ENCODE data around the gene ILRUN. TPM values are rescaled to one million over a fixed set of nuclear protein-coding genes. Genes with fewer than 3 reads are reported as not detected.
"Not testable (repeated sequence)": the region's sequence is repeated elsewhere in the genome, so short reads cannot be mapped to it uniquely, and the experiment has no call there.

The ILRUN gene
- total RNA-seq, 1 experiment from 2014 or later: 68.9 TPM

DNA sequence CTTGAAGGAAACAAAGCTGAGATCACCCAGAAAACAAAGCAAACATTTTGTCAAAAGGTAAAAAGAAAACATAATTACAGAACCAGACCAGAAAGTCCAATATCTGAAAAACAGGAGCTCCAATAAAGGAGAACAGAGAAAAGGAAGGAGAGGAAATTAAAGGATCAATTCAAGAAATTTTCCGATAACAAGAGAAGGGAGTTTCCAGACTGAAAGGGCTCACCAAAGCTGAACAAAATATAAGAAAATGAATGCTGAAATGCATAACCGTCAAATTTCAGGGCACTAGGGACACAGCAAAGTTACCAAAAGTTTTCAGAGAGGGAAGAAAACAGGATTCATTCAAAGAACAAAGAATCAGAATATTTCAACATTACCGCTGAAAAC lies 23.9 kb downstream of the ILRUN start:
- Histone ChIP-seq H3K4me2 (no peak overlapping the region), H3K27ac (peak overlapping the region; percentile 61)
- no TSS peak for BruUV-seq (replicated peaks)

DNA sequence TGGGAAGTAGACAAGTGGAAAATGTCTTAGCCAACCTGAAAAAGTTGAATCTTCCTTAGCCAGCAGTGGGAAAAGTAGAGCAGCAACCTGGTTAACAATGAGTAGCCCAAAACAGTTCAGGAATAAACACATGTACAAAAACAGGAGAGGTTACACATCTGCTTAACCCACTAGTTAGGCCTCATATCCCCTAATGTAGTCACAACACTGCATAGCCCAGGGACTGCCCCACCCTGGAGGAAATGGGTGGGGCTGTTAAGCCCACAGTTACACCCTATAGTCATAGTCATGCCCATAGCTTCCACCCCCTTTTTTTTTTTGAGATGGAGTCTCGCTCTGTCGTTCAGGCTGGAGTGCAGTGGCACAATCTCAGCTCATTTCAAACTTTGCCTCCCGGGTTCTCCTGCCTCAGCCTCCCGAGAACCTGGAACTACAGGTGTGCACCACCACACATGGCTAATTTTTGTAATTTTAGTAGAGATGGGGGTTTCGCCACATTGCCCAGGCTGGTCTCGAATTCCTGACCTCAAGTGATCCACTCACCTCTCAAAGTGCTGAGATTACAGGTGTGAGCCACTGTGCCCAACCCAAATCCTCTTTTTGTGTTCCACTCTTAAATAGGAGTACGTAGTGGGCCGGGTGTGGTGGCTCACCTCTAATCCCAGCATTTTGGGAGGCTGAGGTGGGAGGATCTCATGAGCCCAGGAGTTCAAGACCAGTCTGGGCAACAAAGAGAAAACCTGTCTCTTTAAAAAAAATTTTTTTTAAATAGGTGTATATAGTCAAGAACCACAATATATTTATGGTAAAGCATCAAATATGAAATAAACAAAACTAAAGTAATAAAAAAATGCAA lies 24.5 kb downstream of the ILRUN start:
- peaks cover 11% of the 10 kb centered on the region; the same call in 1 of the 2 replicates for H3K4me1 ChIP-seq (replicated peaks; ENCODE audit: insufficient read depth)
- H3K36me3 ChIP-seq (ENCODE audit: low read depth): no peaks in the 10 kb centered on the region; the same call in none of the 2 replicates
- no peaks in the 10 kb centered on the region for H3K9me3 ChIP-seq (ENCODE audit: insufficient read depth, low read depth)
- H3K4me2 ChIP-seq: peak overlapping the region; percentile 11; the same call in 1 of the 2 replicates
- no TSS peak for BruUV-seq (replicated peaks)
- H2AFZ ChIP-seq: no peak overlapping the region
- H3K4me3 ChIP-seq: no peak overlapping the region
- H4K20me1 ChIP-seq (ENCODE audit: insufficient read depth): no peaks in the 10 kb centered on the region
- intact Hi-C loops (cut with micrococcal nuclease; ENCODE audit: unreplicated experiment): no loop called here
- peak overlapping the region; percentile 61 for H3K27ac ChIP-seq
- no peaks in the 10 kb centered on the region for H3K27me3 ChIP-seq (ENCODE audit: insufficient read depth, low read depth)
- peak in 1 of 2 experiments; percentile 18 for DNase-seq
- CTCF ChIA-PET: no interaction called here
- peaks cover 98% of the 10 kb centered on the region for H3K79me2 ChIP-seq (ENCODE audit: low read depth)
- H3F3A ChIP-seq (ENCODE audit: insufficient read depth, low read depth): peaks cover 16% of the 10 kb centered on the region
- TF ChIP-seq, protein P1, sequence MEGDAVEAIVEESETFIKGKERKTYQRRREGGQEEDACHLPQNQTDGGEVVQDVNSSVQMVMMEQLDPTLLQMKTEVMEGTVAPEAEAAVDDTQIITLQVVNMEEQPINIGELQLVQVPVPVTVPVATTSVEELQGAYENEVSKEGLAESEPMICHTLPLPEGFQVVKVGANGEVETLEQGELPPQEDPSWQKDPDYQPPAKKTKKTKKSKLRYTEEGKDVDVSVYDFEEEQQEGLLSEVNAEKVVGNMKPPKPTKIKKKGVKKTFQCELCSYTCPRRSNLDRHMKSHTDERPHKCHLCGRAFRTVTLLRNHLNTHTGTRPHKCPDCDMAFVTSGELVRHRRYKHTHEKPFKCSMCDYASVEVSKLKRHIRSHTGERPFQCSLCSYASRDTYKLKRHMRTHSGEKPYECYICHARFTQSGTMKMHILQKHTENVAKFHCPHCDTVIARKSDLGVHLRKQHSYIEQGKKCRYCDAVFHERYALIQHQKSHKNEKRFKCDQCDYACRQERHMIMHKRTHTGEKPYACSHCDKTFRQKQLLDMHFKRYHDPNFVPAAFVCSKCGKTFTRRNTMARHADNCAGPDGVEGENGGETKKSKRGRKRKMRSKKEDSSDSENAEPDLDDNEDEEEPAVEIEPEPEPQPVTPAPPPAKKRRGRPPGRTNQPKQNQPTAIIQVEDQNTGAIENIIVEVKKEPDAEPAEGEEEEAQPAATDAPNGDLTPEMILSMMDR (conservative IDR thresholded peaks at IDR 0.05): no peak
- no peak for TF ChIP-seq EZH2 (IDR thresholded peaks at IDR 0.05; ENCODE audit: low read depth)
- POLR2A ChIA-PET (ENCODE audit: unreplicated experiment): no interaction called here
- H3K9me2 ChIP-seq (ENCODE audit: insufficient read depth): no peaks in the 10 kb centered on the region

More for the DNA sequence above, 23.9 kb downstream of the ILRUN start:
- peaks cover 16% of the 10 kb centered on the region for H3F3A ChIP-seq (ENCODE audit: insufficient read depth, low read depth)
- no peak overlapping the region for H3K4me3 ChIP-seq
- H4K20me1 ChIP-seq (ENCODE audit: insufficient read depth): no peaks in the 10 kb centered on the region
- H3K9me3 ChIP-seq (ENCODE audit: insufficient read depth, low read depth): no peaks in the 10 kb centered on the region
- H2AFZ ChIP-seq: no peak overlapping the region
- H3K4me1 ChIP-seq (replicated peaks; ENCODE audit: insufficient read depth): peaks cover 11% of the 10 kb centered on the region; the same call in 1 of the 2 replicates
- H3K79me2 ChIP-seq (ENCODE audit: low read depth): peaks cover 100% of the 10 kb centered on the region
- no peaks in the 10 kb centered on the region; the same call in none of the 2 replicates for H3K36me3 ChIP-seq (ENCODE audit: low read depth)
- H3K27me3 ChIP-seq (ENCODE audit: insufficient read depth, low read depth): no peaks in the 10 kb centered on the region
- intact Hi-C loops (cut with micrococcal nuclease; ENCODE audit: unreplicated experiment): no loop called here
- ChIA-PET POLR2A (ENCODE audit: unreplicated experiment) (interaction anchor here (0.6 kb wide), 1 partner anchor 11 kb away, joined by 5 read pairs; no protein-coding TSS in a partner anchor), CTCF (no interaction called here)
- H3K9me2 ChIP-seq (ENCODE audit: insufficient read depth): no peaks in the 10 kb centered on the region
- DNase-seq: no peak
- TF ChIP-seq, protein P1 (conservative IDR thresholded peaks at IDR 0.05): no peak
- no peak for TF ChIP-seq EZH2 (IDR thresholded peaks at IDR 0.05; ENCODE audit: low read depth)

DNA sequence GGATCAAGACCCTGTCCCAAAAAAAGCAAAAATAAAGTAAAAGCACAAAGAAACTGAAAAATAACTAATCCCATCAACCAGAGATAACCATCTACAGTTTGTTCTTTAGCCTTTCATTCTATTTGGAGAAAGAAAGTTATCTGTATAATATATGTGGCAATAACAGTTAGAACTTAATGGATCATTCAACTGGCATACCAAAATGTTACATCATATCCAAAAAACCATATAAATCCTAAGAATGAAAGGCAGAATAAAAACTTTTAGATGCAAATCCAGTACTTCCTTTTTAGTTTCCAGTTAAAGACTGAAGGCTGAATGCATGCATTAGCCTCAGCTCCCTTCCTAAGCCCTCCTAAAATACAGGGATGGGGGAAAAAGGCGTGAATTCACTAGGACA lies 25.2 kb downstream of the ILRUN start:
- Histone ChIP-seq H3K9me2 (ENCODE audit: insufficient read depth) (no peaks in the 10 kb centered on the region), H3K79me2 (ENCODE audit: low read depth) (peaks cover 96% of the 10 kb centered on the region), H3K27ac (peak overlapping the region; percentile 61), H3K36me3 (ENCODE audit: low read depth) (no peaks in the 10 kb centered on the region; the same call in none of the 2 replicates), H3K9me3 (ENCODE audit: insufficient read depth, low read depth) (no peaks in the 10 kb centered on the region), H3F3A (ENCODE audit: insufficient read depth, low read depth) (peaks cover 16% of the 10 kb centered on the region), H4K20me1 (ENCODE audit: insufficient read depth) (no peaks in the 10 kb centered on the region), H3K4me3 (no peak overlapping the region), H3K4me2 (0 out of 2 replicates have a peak overlapping the region, but pooled peaks have one; percentile 11), H3K27me3 (ENCODE audit: insufficient read depth, low read depth) (no peaks in the 10 kb centered on the region), H3K4me1 (replicated peaks; ENCODE audit: insufficient read depth) (peaks cover 11% of the 10 kb centered on the region; the same call in 1 of the 2 replicates), H2AFZ (no peak overlapping the region)
- DNase-seq: no peak
- TF ChIP-seq, protein P1 (conservative IDR thresholded peaks at IDR 0.05): no peak
- TF ChIP-seq EZH2 (IDR thresholded peaks at IDR 0.05; ENCODE audit: low read depth): no peak
- ChIA-PET CTCF (no interaction called here), POLR2A (ENCODE audit: unreplicated experiment) (no interaction called here)
- intact Hi-C loops (cut with micrococcal nuclease; ENCODE audit: unreplicated experiment): no loop called here
- no TSS peak for BruUV-seq (replicated peaks)

DNA sequence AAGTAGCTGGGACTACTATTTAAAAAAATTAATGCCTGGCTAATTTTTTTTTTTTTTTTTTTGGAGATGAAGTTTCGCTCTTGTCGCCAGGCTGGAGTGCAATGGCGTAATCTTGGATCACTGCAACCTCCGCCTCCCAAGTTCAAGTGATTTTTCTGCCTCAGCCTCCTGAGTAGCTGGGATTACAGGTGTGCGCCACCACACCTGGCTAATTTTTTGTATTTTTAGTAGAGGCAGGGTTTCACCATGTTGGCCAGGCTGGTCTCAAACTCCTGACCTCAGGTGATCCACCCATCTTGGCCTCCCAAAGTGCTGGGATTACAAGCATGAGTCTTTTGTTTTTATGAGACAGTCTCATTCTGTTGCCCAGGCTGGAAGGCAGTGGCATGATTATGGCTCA lies 27.8 kb downstream of the ILRUN start:
- DNase-seq; H3K9me3 ChIP-seq (ENCODE audit: insufficient read depth, low read depth); H4K20me1 ChIP-seq (ENCODE audit: insufficient read depth); H3K4me2 ChIP-seq; H3K9me2 ChIP-seq (ENCODE audit: insufficient read depth); BruUV-seq (replicated peaks); H2AFZ ChIP-seq; CTCF ChIA-PET; intact Hi-C loops (cut with micrococcal nuclease; ENCODE audit: unreplicated experiment); H3K27me3 ChIP-seq (ENCODE audit: insufficient read depth, low read depth); H3K36me3 ChIP-seq (ENCODE audit: low read depth); H3K27ac ChIP-seq; POLR2A ChIA-PET (ENCODE audit: unreplicated experiment); H3K4me3 ChIP-seq: not testable (repeated sequence)
- Histone ChIP-seq H3K4me1 (replicated peaks; ENCODE audit: insufficient read depth) (peaks cover 22% of the 10 kb centered on the region), H3F3A (ENCODE audit: insufficient read depth, low read depth) (peaks cover 16% of the 10 kb centered on the region), H3K79me2 (ENCODE audit: low read depth) (peaks cover 96% of the 10 kb centered on the region)
